NCI-H2227 treated with DMSO at 0.1 percent for 48 hours (cell line): Measurements from ENCODE around the gene PDZK1.
"Not testable (repeated sequence)": the region's sequence is repeated elsewhere in the genome, so short reads cannot be mapped to it uniquely, and the experiment has no call there.

Experiments used
- DNase-seq: peaks from one replicate; lab custom pipeline; 2025; lab: John Stamatoyannopoulos, UW

The PDZK1 gene

GRCh38 chr1:145656245-145656943 lies 50.8 kb downstream of the PDZK1 start:
- DNase-seq, result not testable (repeated sequence)

DNA sequence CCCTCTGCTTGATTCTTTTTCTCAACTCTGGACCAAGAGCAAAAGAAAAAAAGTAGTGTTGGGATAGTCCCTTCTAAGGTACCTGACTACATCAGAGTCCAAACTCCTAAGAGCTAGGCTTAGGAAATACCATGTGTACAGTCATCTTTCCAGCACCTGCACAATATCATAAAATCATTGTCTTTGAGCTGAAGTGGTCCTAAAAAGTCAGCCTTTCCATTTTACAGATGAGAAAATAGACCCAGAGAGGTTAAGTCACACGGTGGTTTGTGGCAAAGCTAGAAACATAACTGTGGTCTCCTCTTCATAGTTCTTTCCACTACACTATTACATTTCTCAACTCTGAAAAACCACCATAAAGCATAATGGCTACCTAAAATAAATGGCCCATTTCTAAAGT lies 63.2 kb downstream of the PDZK1 start:
- not testable (repeated sequence) for DNase-seq

DNA sequence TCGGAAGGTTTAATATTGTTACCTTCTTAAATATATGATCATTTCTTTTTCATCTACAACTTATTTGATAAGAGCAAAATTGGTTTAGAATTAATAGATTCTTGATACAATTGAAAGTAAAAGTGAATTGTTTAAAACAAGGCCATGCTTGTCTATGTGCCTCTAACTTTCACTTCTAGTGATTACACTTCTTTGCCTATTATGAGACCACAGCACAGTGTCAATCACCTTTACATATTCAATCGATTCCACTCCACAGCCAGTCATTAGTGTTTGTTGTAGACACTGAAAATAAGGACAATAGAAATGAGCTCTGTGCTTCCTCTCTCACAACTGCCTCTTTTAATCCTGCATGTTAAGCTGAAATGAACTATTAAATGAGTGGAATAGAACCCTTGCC lies 65.3 kb downstream of the PDZK1 start:
- DNase-seq, result not testable (repeated sequence)

DNA sequence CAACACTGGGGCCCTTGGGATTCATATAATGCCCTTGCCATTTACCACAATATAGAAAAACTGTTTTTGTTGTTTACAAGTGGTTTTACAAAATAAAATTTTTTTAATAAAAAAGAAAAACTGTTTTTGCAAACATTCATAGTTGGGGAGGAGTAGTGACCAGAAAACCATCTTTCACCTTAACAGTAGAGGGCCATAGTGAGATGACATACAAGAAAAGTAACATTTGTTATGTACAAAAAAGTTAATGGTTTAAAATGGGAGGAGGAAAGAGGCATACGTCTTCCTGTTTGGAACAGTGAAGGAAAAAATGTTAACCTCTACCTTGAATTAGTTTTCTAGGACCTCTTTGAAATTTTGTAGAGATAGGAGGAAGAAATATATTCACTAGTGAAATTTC lies 70.9 kb downstream of the PDZK1 start:
- not testable (repeated sequence) for DNase-seq

DNA sequence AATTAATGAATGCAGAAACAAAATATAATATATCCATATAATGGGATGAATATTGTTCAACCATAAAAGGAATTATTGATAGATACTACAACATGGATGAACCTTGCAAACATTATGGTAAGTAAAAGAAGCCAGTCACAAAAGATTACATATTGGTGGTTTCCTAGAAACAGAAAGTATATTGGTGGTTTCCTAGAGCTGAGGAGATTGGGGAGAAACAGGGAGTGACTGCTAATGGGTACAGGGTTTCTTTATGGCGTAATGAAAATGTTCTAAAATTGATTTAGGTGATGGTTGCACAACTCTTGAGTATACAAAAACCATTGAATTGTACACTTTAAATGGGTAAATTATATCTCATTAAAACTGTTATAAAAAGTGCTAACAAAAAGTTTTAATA lies 85.0 kb downstream of the PDZK1 start:
- DNase-seq, result not testable (repeated sequence)
